ENCODE data around the gene BCL11B. TPM values are rescaled to one million over a fixed set of nuclear protein-coding genes. Genes with fewer than 3 reads are reported as not detected.

BCL11B gene
- total RNA-seq, 1 experiment from 2014 or later: 0.02 TPM

DNA sequence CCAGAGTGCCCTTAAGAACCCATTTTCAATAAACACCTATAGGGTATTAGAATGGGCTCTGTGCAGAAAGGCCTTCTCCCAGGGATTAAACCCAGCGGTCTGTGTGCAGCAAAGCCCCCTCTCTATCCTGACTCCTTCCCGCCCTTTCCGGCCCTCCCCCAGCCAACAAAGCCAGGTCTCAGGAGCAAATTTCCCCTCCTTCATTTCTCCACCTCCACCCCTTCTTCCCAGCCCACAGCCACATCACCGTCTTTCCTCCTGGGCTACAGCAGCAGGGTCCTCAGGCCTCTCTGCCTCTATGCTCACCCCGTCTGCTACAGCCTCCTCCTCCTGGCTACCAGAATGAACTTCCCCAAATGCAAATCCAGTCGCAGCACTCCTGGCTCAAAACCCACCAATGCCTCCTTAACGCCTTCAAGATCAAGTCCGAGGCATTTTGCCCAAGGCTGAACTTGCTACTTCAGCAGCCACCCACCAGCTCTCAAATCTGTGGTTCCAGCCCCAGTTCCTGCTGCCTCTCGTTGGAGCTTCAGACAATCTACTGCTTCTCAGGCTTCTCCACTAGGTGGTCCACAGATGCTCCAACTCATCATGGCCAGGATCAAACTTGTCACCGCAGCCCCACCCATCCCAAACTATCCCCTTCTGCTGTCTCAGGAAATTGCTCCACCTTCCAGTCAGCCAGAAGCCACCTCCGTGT is 134.8 kb downstream of the BCL11B start:
- DNase-seq (ENCODE audit: low spot score): no peak

- DNase-seq (ENCODE audit: low spot score): no peak
These were observed 135.6 kb downstream of the BCL11B start for GRCh38 chr14:99136401-99136800.

- no peak for DNase-seq (ENCODE audit: low spot score)
These were observed 136.0 kb downstream of the BCL11B start for GRCh38 chr14:99136047-99136400.

DNA sequence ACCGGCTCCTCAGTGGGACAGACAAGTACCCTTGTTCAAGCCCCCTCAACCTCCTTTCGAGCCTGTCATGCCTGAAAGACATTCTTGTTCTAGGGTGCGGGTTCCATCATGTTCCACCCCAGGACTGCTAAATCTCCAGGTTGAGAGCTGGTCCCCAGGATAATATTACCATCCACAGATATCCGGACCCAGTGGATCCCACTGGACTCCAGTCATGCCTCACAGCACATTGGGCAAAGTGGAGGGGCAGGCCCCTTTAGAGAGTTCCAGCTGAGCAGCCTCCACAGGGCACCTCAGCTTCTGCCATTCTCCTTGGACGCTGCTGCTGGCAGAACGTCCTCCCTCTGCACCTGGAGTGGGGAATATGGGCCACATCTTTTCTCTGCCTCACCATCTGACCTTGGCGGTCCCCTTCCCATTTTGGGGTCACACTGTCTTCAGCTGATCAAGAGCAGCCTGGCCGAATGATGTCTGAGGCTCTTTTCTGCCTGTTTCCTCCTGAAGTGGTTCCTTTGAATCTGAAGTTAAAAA is 137.4 kb downstream of the BCL11B start:
- DNase-seq (ENCODE audit: low spot score): no peak

GRCh38 chr14:99133636-99134515 is 138.1 kb downstream of the BCL11B start:
- DNase-seq (ENCODE audit: low spot score): no peak

- DNase-seq (ENCODE audit: low spot score): no peak
These were observed 139.0 kb downstream of the BCL11B start for GRCh38 chr14:99132821-99133635.

- no peak for DNase-seq (ENCODE audit: low spot score)
These were observed 140.2 kb downstream of the BCL11B start for GRCh38 chr14:99131632-99132271.

GRCh38 chr14:99129998-99130397 is 142.0 kb downstream of the BCL11B start:
- DNase-seq (ENCODE audit: low spot score): no peak

GRCh38 chr14:99129211-99129696 is 142.7 kb downstream of the BCL11B start:
- DNase-seq (ENCODE audit: low spot score): no peak

GRCh38 chr14:99128185-99128584 is 143.8 kb downstream of the BCL11B start:
- DNase-seq (ENCODE audit: low spot score): no peak

- DNase-seq (ENCODE audit: low spot score): no peak
These were observed 144.3 kb downstream of the BCL11B start for GRCh38 chr14:99127651-99128167.

- DNase-seq (ENCODE audit: low spot score): no peak
These were observed 146.2 kb downstream of the BCL11B start for GRCh38 chr14:99125616-99126431.

DNA sequence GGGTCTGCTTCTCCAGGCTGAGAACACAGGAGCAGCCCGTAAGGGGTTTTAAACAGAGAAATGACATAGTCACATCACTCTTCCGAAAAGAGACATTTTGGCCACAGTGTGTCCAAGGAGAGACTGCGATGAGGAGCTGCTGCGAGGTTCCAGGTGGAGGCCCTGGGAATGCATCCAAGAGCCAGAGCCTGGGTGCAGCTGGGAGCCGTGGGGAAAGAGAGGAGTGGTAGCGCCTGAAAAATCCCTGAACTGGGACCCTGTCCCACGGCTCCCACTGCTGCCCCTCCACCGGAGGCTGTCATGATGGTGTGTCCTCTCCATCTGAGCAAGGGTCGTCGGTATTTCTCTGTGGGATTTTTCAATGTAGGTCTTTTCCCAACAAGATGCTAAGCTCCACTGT is 146.9 kb downstream of the BCL11B start:
- no peak for DNase-seq (ENCODE audit: low spot score)

GRCh38 chr14:99124482-99125105 is 147.4 kb downstream of the BCL11B start:
- no peak for DNase-seq (ENCODE audit: low spot score)

DNA sequence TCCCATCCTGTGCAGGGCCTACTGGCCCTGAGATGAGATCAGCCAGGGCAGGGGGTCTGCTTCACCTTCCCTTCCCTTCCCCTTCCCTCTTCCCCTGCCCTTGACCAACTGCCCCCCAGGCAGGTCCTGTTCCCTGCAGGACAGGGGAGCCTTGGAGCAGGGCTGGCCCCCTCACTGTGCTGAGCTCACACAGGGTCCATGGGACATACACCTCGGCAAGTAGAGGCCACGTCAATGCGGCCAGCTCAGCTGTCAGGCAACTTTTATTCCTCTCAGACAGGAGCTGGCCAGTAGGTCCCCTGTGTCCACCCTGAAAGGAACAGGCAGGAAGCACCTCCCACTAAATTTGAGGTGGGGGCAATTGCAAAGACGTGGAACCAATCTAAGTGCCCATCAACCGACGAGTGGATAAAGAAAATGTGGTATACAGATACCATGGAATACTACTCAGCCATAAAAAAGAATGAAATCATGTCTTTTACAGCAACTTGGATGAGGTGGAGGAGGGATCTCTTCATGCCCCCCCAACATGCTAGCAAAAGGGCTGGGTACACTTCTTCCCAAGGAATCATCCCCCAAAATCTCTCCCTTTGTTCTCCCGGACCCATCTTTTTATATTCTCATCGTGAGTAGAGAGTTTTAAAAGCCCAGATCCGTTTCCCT is 148.7 kb downstream of the BCL11B start:
- DNase-seq (ENCODE audit: low spot score): no peak

GRCh38 chr14:99122521-99123125 is 149.4 kb downstream of the BCL11B start:
- no peak for DNase-seq (ENCODE audit: low spot score)

DNA sequence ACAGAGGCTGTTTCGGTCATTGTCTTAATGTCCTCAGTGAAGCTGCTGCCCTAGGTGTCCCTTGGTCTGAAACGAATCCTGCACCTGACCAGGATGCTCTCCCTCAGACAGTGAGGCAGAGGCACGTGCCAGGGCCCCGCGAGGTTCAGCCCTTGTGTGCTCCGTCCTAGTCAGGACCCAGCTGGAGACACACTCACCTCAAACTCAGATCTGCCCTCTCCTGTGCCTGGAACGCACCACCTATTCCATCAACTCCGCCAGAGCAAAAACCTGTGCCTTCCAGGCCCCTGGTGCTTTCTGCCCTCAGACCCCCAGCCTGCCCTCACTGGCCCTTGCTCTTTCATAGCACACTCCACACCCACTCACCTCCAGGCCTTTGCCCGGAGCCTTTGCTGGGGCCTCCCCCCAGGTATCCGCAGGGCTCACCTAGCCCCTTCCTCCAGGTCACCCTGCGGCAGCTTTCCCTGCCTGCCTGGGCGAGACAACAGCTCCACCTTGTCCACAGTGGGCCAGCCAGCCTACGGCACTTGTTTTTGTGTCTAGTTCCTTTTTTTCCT is 150.6 kb downstream of the BCL11B start:
- DNase-seq (ENCODE audit: low spot score): no peak

DNA sequence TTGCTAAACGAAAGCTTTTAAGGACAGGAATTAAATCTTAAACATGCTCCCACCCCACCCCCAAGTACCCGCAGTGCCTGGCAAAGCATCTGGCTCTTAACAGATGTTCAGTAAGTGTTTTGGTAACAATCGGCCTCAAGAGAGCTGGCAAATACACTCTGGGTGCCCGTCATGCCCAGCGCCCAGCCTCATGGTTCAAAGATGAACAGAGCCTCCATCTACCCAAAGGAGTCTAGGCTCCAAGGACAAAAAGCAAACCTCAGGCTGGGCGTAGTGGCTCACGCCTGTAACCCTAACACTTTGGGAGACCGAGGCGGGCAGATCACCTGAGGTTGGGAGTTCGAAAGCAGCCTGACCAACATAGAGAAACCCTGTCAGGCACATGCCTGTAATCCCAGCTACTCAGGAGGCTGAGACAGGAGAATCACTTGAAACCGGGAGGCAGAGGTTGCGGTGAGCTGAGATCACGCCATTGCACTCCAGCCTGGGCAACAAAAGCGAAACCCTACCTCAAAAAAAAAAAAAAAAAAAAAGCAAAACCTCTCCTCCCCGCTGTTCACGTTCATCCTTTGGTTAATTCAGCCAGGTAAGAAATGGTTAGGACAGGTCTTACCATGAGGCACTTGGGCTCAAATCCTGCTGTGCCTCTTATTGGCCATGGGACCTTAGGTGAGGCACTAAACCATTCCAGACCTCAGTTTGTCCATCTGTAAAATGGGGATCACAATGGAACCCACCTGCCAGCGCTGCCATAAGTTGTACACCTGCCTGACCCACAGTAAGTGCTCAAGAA is 151.3 kb downstream of the BCL11B start:
- no peak for DNase-seq (ENCODE audit: low spot score)
